GM18520 (cell line): ENCODE measurements around the gene KIF3A.

Experiments
- ATAC-seq: cut with Tn5 transposase; IDR thresholded peaks from one replicate; pipeline ENCODE4 v1.9.1; 2021; ENCODE audit not compliant: unreplicated experiment

The KIF3A gene

DNA sequence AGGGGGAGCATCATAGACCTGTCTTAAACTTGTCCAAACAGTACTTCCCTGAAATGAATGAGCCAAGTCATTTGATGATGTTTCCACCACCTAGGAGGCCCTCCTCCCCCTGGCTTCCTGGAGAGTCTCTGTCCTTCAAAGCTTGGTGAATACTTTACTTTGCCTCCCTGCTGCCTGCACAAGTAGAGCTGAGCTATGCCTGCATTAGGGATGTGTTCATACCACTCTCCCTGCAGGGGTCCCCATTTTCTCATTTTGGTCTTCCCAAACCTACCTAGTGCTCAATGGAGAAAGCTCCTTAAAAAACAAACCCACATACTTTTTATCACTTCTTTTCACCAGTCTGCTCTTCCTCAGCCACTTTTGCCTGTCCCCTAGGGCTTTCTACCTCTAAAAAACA is 17.6 kb upstream of the KIF3A start:
- ATAC-seq, result no peak

DNA sequence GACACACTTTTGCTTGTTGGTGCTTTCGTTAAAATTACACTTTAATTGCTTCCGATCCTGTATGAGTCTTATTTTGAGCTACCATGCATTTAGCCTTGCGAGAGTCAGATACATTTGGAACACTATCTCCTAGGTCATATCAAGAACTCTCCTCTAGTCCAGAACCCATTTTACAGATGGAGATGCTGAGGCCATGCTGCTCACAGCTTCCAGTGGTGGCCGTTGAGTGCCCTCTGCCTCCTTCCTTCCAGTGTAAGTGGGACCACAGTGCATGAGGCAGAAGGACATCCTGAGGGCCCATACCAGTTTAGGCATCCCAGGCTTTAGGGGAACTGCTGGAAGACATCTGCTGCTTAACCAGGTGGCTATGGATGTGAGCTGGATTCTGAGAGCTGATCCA is 16.8 kb upstream of the KIF3A start:
- ATAC-seq, result no peak

GRCh38 chr5:132753135-132753987 is 16.0 kb upstream of the KIF3A start:
- no peak for ATAC-seq

DNA sequence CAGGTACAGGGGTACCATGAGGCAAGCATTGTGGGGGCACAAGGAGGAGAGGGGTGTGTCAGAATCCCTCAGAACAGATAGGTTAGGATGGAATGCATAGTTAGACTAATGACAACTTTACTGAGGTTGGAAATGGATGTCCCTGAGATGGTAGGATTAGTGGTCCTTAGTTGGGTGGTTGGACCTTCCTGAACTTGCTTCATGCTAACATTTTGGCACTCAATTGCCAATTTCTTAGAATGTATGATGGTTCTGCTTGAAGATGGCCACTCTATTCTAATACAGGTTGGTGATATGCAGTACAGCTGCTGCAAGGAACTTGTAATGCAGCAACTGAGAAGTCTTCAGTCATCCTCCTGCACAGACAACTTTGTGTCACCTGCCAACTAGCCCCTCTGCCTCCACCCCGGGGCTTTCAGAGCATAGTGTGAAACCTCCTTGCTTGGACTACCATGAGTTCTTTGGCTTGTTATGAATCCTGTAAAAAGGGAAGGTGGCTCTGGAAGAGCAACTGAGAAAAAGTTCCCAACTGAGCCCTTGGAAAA is 15.3 kb upstream of the KIF3A start:
- ATAC-seq, result no peak

GRCh38 chr5:132751971-132752580 is 14.7 kb upstream of the KIF3A start:
- ATAC-seq, result no peak

DNA sequence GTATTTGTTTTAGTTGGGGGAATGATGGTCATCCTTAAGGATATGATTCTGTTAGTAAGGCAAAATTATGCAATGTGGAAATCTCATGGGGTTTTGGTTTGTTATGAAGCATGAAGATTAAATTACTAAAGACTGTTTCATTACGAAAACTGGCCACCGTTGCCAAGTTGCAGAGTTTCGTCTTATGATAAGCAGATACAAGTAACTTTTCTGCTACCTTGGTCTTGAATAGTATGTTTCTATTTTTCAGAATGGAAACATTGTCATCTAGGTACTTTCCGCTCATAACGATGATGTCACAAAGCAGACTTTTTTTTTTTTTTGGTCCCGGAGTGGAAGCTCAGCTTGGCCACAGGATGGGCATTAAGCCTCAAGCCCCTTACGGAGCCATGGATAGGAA is 14.1 kb upstream of the KIF3A start:
- peak; percentile 25 for ATAC-seq

DNA sequence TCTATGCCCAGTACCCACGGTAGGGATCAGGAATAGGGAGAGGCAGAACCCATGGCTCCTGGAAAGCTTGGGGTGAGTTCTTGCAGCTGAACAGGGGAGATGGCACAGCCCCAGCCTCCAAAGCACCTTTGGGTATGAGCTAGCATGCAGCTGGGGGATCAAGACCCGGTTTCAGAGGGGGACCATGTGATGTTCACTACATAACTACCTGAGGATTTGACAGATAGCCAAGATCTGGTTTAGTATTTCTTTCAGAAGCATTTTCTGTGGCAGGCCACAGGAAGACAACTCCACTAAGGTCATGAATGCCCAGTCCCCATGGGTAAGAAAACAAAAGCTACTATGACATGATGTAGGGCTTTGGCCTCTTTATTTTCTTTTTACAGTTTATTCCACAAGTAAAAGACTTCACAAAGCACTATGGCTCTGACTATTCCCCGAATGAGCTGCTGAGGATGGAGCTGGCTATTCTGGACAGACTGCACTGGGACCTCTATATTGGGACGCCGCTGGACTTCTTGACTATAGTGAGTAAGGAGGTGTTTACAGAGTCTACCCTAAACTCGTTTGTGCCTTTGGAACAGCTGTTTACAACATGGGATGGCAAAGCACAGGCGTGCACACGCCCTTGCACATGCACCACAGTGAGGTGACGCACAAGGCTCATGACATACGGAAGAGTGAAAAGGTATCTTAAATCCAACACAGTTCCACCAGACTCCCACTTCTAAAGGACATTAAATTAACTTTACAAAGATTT is 13.3 kb upstream of the KIF3A start:
- ATAC-seq, result peak; percentile 27

GRCh38 chr5:132749506-132749905 is 12.2 kb upstream of the KIF3A start:
- no peak for ATAC-seq

- no peak for ATAC-seq
Observed at GRCh38 chr5:132748522-132749000, 11.2 kb upstream of the KIF3A start.

- no peak for ATAC-seq
Observed at GRCh38 chr5:132747616-132748440, 10.5 kb upstream of the KIF3A start.

GRCh38 chr5:132746954-132747615 is 9.7 kb upstream of the KIF3A start, which contains the start of gene CCNI2:
Gene CCNI2 (plus strand): TSS chr5:132747426. CDS start chr5:132747496, 70 bp downstream.
- no peak for ATAC-seq

- no peak for ATAC-seq
Observed at GRCh38 chr5:132746592-132746953, 9.2 kb upstream of the KIF3A start.

- no peak for ATAC-seq
Observed at GRCh38 chr5:132744659-132745058, 7.3 kb upstream of the KIF3A start.

GRCh38 chr5:132742626-132743025 is 5.3 kb upstream of the KIF3A start:
- no peak for ATAC-seq

GRCh38 chr5:132742158-132742557 is 4.8 kb upstream of the KIF3A start:
- ATAC-seq, result no peak

DNA sequence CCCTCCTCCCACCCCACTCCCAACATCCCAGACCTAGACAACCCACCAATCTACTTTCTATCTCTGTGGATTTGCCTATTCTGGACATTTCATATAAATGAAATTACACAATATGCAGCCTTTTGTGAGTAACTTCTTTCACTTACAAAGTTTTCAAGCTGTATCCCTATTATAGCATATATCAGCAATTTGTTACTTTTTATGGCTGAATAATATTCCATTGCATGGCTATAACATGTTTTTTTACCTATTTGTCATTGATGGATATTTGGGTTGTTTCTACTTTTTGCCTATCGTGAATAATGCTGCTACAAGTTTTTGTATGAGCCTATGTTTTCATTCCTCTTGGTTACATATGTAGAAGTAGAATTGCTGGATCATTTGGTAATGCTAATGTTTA is 1.9 kb upstream of the KIF3A start:
- no peak for ATAC-seq

- no peak for ATAC-seq
Observed at GRCh38 chr5:132737982-132738681, 786 bp upstream of the KIF3A start.

- no peak for ATAC-seq
Observed at GRCh38 chr5:132734687-132735086, 2.7 kb downstream of the KIF3A start.

DNA sequence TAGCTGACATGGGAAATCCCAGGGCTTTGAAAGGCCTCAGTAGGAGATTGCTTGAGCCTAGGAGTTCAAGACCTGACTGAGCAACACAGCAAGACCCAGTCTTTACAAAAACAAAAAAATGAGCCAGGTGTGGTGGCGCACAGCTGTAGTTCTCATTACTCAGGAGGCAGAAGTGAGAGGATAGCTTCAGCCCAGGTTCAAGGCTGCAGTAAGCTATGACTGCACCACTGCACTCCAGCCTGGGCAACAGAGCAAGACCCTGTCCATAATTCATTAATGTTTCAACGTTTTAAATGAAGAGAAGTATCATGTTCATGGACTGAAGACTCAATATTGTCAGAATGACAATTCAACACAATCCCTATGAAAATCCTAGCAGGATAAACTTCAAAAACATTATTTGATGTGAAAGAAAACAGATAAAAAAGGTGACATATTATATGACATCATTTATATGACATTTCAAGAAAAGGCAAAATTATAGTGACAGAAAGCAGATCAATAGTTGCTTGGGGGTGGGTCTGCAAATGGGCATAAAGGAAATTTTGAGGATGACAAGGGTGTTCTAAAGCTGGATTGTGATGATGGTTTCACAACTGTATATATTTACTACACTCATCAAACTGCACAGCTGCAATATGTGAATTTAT is 3.7 kb downstream of the KIF3A start:
- ATAC-seq, result no peak
